VCaP (cell line): Measurements from ENCODE around the gene GRIK5.
"Not testable (repeated sequence)": the region's sequence is repeated elsewhere in the genome, so short reads cannot be mapped to it uniquely, and the experiment has no call there.

ENCODE experiments used
- H3K27ac ChIP-seq: fragments of 450-650 bp; 2 replicates; pipeline ENCODE4 v1.5.1; 2017
- CTCF ChIP-seq: fragments of 450-650 bp; conservative IDR thresholded peaks from 2 replicates; pipeline ENCODE4 v1.5.1; 2017; ENCODE audit warnings: mild to moderate bottlenecking, moderate library complexity

Gene GRIK5

DNA sequence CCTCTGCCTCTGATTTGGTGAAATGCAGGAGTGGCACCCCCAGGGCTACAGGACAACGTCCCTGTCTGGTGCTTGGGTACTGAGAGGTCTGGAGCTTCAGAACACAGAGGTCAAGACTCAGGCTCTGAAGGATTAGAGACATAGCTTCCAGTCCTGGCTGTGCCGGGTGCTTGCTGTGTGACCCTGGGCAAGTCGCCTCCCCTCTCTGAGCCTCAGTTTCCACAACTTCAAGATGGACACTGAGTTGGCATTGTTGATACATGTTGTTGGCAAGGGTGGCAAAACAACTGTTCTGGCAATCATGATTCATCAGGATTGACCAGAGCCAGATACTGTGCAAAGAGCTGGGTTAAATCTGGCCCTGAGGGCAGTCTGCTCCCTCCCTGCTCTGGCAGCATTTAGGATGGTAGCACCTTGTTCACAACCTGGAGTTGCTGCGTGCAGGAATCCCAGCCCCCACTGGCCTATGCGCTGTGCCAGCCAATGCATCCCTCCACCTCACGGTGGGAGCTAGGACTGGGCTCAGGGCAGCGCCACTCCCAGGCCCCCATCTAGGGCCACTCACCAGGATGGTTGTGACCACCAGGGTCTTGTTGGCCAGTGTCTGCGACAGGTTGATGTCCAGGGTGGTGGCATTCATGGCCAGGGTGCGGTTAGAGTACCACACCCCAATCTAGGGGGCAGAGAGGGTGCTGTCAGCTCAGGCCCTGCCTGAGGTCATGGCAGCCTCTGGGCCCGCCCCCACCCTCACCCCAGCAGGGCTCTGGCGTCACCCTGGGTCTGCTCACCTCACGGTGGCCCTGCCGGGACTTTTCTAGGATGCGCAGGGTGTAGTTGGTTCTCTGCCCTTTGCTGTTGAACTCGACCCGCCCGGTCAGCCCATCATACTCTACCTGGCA lies 16.7 kb downstream of the GRIK5 start:
- H3K27ac ChIP-seq = no peak overlapping the region
- TF ChIP-seq CTCF = no peak

- no peak for TF ChIP-seq CTCF
- H3K27ac ChIP-seq = no peak overlapping the region
Observed at GRCh38 chr19:42052241-42052863, 17.7 kb downstream of the GRIK5 start.

DNA sequence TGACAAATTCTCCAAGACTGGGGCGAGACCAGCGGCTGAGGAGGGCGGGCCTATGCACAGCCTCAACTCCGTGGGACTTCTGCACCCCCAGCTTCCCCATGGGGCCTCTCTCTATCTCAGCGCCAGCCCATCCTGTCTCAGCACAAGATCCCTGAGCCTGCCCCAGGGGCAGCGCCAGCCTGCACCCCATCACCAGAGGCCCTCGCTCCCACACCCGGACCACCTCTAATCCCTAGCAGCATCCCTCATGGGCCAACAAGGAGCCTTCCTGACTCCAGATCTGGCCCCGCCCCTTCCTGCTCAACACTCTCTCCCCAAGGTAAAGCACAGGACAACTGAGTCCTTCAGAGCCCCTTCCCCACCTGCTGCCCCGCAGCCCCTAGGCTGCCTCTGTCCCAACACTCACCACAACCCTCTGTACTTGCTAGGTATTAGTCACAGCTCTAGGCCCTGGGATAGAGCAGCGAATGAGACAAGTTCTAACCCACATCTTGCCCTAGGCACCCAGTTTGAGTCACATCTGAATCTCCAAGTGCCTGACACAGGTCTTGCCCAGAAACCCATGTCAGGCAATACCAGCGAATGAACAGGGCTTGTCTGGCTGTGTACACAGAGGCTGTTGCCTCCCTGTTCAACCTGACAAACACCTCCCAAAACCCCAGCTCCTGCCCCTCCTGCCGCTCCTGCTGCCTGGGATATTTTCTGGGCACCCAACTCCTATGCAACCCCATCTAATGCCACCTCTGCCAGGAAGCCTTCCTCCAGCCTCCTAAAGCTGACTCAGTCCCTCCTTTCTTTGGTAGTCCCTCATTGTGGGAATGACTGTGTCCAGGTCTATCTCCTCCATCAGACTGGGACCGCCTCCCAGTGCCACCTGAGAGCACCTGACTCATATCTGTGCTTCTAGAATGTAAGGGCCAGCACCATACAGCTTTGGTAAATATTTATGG lies 18.6 kb downstream of the GRIK5 start:
- no peak for TF ChIP-seq CTCF
- H3K27ac ChIP-seq = no peak overlapping the region

- TF ChIP-seq CTCF = no peak
- peak overlapping the region; percentile 62 for H3K27ac ChIP-seq
Observed at GRCh38 chr19:42048992-42049391, 21.0 kb downstream of the GRIK5 start.

DNA sequence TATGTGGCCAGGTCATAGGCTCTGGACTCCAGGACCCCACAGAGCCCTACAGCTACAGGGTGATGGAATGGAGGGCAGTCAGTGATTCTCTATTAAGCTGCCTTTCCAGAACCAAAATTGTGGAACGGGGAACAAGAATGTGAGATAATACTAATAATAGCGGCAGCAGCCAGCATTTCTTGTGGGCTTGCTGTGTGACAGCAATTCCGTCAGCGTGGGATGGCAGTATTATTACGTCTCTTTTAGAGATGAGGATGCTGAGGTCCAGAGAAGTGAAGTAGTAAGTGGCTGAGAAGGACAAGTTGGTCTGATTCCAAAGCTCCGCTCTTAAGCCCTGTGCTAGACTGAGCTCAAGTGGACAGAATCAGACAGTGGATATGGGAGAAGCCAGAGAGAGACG lies 24.4 kb downstream of the GRIK5 start:
- TF ChIP-seq CTCF = no peak
- H3K27ac ChIP-seq = no peak overlapping the region

DNA sequence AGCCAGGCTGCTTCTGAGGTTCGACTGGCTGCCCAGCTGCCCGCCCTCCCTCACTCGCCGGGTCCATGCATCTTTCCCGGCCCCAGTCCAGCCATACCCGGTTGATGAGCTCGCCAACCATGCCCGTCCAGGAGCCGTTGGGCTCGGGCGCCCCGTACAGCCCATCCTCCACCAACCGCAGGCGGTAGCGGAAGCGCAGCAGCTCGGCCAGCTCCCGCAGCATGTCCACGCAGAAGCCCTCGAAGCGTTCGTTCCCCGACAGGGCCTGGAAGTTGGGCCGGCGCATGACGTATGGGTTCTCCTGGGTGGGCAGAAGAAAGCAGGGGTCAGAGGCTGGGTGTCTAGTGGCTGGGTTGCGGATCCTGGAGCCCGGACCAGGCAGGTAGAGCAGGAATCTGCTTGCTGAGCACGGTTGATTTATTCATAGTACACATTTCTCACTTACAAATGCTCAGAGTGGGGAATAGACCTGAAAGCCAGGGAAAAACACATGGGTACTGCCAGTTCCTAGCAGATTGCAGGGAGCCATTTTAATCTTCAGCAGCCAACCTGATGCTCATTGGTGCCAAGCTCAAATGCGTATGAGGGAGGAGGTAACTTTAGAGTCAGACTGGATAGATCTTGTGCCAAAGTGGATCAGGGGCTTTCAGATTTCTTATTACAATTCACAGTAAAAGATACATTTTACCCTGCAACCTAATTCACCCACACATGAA lies 27.4 kb downstream of the GRIK5 start:
- no peak overlapping the region for H3K27ac ChIP-seq
- TF ChIP-seq CTCF = no peak

DNA sequence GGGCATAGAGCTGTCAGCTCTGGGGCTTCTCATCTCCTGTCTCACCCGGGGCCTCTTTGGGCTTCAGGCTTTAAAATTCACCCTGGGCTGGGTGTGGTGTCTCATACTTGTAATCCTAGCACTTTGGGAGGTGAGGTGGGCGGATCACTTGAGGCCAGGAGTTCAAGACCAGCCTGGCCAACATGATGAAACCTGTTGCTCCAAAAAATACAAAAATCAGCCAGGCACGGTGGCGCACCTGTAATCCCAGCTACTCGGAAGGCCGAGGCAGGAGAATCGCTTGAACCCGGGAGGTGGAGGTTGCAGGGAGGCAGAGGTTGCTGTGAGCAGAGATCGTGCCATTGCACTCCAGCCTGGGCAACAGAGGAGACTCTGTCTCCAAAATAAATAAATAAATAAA lies 29.5 kb downstream of the GRIK5 start:
- H3K27ac ChIP-seq = not testable (repeated sequence)
